ENCODE measurements around the gene TUBA4B.
A peak's percentile ranks its signal among the peaks of the same experiment; 100 is the strongest.

The TUBA4B gene

DNA sequence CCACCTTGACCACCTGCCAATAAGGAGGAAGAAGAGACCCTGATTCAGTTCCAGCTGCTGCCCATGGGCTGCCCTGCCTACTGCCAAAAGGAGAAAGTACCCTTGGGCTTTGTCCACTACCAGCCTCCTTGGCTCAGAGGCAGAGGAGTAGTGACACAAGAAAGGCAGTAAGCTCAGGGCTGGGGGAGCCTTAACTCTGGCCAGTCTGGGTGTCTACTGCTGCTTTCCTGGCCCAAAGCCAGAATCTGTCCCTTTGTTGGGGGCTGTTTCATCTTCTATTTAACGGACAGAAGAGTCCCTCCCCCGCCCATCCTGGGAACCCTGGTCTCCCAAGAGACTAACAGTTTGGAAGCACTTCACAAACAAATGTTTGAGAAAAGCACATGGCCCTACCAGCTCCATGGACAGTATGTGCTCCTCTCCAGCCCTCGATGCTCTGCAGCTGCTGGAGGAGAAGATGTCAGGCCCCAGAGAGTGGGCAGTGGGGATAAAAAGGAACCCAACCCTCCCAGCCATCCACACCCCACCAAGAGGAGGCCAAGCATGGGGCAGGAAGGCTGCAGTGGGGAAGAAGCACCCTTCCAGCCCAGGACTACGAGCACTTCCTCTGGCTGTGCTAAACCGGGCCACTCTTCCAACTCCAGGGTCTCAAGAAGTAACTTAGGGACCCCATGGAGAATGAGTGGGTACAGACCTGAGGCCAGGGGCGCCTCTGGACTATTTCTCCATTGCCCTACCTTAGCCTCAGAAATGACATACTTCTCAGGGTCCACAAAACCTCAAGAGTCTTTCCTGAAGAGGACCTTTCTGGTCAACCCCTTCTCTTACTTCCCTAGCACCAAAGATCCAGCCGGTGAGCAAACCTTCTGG is 24.8 kb upstream of the TUBA4B start:
- TF ChIP-seq POLR2A (IDR thresholded peaks at IDR 0.05; ENCODE audit: low read depth, low read length), result no peak
- FAIRE-seq (no peak), DNase-seq (ENCODE audit: insufficient read length, low spot score) (no peak)

DNA sequence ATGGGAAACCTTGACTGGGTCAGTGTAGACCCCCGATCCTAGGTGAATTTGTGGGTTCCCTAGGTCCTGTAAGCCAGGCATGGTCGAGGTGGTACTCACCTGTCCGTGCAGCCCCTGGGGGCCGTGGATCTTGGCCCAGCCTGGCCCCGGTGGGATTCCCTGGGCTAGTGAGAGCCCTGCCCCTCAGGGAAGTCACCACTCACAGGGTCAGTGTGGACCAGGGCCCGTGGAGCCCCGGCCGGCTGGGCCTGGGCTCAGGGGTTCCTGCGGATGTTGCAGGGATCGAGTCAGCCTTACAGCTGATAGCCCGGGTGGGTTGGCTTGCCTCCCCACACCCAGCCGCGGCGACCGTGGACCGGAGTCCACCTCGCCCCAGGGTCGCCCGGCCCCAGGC is 24.1 kb upstream of the TUBA4B start:
- DNase-seq (ENCODE audit: insufficient read length, low spot score), result no peak

DNA sequence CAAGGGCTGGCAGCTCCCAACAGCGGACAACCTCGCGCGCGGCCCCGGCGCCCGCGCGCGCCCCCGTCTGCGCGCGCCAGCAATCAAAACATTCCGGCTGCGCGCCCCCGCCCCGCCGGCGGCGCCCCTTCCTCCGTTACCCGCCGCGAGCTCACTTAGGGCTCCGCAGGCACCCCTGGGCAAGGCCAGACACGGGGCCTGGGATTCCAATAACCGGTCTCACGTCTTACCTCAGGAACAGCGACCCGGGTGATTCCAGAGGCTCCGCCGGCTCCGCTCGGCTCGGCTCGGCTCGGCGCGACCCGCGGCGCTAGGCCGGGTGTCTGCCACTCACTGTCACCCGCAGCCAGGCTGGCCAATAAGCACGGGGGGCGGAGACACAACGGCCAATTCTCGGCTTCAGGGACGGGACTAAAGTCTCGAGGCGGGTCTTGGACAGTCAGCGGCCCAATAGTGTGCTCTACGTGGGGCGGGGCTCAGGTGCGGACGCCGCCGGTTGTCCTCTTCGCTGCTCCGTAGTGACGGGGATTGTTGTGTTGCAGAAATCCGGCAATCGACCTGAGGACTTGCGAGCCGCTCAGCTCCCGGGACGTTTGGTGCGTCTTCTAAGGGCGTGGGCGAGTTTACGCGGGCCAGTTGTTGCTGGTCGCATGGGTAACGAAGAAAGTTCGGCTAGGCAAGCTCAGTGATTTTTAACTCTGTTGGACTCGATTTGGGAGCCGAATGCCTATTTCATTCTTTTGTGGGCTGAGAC is 23.6 kb upstream of the TUBA4B start, which contains the start of the genes ANKZF1 and ATG9A:
Gene ANKZF1, plus strand, starts transcription at position 502 of the 754 bp plus-strand sequence. CDS start 452 bp downstream, outside the sequence.
Gene ATG9A, minus strand, starts transcription at position 332 of the 754 bp plus-strand sequence. CDS start 1,612 bp downstream, outside the sequence.
- TF ChIP-seq POLR2A (IDR thresholded peaks at IDR 0.05; ENCODE audit: low read depth, low read length), result peak; percentile 65
- FAIRE-seq, result peak; percentile 71
- DNase-seq (ENCODE audit: insufficient read length, low spot score), result peak; percentile 98

More for the DNA sequence above, 24.1 kb upstream of the TUBA4B start:
- FAIRE-seq, result no peak
- no peak for TF ChIP-seq POLR2A (IDR thresholded peaks at IDR 0.05; ENCODE audit: low read depth, low read length)

DNA sequence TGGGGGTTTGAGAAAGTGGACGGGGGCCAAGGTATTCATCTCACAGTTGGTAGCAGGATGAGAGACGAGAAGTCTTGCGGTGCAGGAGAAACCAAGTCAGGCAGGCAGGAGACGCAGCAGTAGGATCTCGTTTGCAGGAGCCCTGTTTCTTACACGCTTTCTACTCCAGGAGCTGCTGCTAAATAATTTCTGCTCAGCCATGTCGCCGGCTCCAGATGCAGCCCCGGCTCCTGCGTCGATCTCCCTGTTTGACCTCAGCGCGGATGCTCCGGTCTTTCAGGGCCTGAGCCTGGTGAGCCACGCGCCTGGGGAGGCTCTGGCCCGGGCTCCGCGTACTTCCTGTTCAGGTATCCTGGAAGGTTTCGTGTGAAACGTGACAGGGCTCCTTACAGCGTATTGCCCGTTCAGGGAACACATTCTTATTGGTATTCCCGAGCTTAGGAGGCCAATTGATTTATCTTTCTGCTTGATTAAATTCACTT is 22.9 kb upstream of the TUBA4B start:
- FAIRE-seq (no peak), DNase-seq (ENCODE audit: insufficient read length, low spot score) (peak; percentile 49)
- no peak for TF ChIP-seq POLR2A (IDR thresholded peaks at IDR 0.05; ENCODE audit: low read depth, low read length)

DNA sequence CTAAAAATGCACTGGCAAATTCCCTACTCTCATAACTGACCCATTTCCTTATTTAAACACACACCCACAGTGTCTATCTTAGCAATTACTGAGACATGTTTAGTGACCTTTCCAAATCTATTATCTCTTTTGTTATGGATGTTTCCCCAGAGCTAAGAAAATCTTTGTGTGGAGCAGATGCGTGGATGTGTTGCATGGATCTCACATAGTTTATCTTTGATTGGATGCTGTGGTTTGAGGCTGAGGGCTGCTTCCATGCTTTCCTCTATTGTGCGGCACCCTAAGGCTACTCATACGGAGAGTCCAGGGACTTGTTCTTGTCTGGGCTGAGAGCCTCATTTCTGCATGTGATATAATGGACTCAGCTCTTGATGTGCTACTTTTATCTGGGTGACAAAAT is 18.7 kb upstream of the TUBA4B start:
- no peak for TF ChIP-seq POLR2A (IDR thresholded peaks at IDR 0.05; ENCODE audit: low read depth, low read length)
- FAIRE-seq (no peak), DNase-seq (ENCODE audit: insufficient read length, low spot score) (no peak)

GRCh38 chr2:219243291-219243761 is 9.7 kb upstream of the TUBA4B start:
- no peak for TF ChIP-seq POLR2A (IDR thresholded peaks at IDR 0.05; ENCODE audit: low read depth, low read length)
- DNase-seq (ENCODE audit: insufficient read length, low spot score) (no peak), FAIRE-seq (no peak)

GRCh38 chr2:219244789-219245147 is 8.3 kb upstream of the TUBA4B start:
- no peak for FAIRE-seq
- no peak for TF ChIP-seq POLR2A (IDR thresholded peaks at IDR 0.05; ENCODE audit: low read depth, low read length)
- DNase-seq (ENCODE audit: insufficient read length, low spot score), result no peak

DNA sequence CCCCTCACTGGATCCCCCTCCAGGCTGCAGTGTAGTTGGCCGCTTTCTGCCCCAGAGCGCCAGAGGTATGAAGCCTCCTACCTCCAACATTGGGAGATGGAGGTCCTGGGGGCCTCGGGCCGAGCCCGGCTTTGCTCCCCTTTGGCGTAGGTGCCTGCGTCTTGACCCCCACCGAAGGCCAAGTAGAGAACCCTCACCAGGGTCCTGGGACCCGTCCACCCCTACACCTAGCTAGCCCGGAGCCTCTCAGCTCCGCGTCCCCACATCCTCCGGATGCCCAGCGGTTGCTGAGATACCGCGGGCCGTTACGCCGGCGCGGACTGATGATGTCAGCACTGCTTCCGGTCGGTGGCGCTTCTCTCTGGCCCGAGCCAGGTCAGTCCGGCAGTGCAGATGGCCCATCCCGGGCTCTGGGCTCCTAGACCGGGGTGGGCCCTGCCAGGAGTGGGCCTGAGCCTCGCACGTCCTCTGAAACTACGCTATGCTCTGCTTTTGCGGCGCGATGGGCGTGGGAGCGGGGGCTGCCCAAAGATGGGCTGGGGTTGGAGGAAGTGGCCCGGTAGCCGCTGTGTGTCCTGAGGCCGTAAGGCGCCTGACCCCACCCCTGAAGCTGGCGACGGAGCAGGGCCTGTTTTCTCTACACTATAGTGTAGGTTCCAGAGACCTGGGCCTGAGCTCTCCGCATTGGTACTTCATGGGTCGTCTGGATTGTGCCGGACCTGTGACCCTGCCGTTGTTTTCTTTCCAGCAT is 7.7 kb upstream of the TUBA4B start, which contains the start of the genes GLB1L and STK16:
Gene GLB1L, minus strand, starts transcription at position 297 of the 751 bp plus-strand sequence. CDS start 1,871 bp downstream, outside the sequence.
Gene STK16, plus strand, starts transcription at position 332 of the 751 bp plus-strand sequence. CDS start 521 bp downstream, outside the sequence.
- DNase-seq (ENCODE audit: insufficient read length, low spot score) (peak; percentile 92), FAIRE-seq (no peak)
- TF ChIP-seq POLR2A (IDR thresholded peaks at IDR 0.05; ENCODE audit: low read depth, low read length), result peak; percentile 79

DNA sequence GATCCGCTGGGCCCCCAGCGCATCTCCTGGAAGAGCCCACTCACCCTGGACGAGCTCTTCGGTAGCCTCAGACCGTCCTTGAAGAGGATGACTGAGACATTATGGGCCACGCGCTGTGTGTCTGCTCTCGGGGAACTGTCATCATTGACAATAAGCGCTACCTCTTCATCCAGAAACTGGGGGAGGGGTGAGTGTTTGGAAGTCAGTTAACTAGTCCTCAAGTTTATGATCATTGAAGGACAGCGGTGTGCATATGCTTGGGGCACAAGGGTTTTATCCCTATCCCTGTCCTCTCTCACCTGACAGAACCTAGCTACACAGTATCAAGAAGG is 7.2 kb upstream of the TUBA4B start:
- DNase-seq (ENCODE audit: insufficient read length, low spot score), result no peak
- TF ChIP-seq POLR2A (IDR thresholded peaks at IDR 0.05; ENCODE audit: low read depth, low read length), result no peak
- FAIRE-seq, result no peak

DNA sequence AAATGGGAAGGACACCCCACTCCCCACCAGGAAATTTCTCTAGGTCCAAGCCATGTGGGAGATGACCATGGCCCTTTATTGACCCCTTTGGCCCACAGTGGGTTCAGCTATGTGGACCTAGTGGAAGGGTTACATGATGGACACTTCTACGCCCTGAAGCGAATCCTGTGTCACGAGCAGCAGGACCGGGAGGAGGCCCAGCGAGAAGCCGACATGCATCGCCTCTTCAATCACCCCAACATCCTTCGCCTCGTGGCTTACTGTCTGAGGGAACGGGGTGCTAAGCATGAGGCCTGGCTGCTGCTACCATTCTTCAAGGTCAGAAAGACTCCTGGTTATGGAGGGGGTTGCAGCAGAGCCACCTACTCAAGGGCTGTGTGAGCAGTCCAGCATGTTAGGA is 6.5 kb upstream of the TUBA4B start:
- no peak for TF ChIP-seq POLR2A (IDR thresholded peaks at IDR 0.05; ENCODE audit: low read depth, low read length)
- no peak for FAIRE-seq
- no peak for DNase-seq (ENCODE audit: insufficient read length, low spot score)

- TF ChIP-seq POLR2A (IDR thresholded peaks at IDR 0.05; ENCODE audit: low read depth, low read length), result no peak
- no peak for FAIRE-seq
- no peak for DNase-seq (ENCODE audit: insufficient read length, low spot score)
Observed at GRCh38 chr2:219247678-219248642, 5.1 kb upstream of the TUBA4B start.

GRCh38 chr2:219248845-219249202 is 4.2 kb upstream of the TUBA4B start:
- no peak for TF ChIP-seq POLR2A (IDR thresholded peaks at IDR 0.05; ENCODE audit: low read depth, low read length)
- DNase-seq (ENCODE audit: insufficient read length, low spot score), result no peak
- no peak for FAIRE-seq
